K562 (cell line): ENCODE data around the gene PGD. TPM values are rescaled to one million over a fixed set of nuclear protein-coding genes. Genes with fewer than 3 reads are reported as not detected.

Source experiments
- ATAC-seq: fragments of 200-7000 bp; cut with Tn5 transposase; 3 replicates; pipeline ENCODE4 v1.9.1; 2020; ENCODE audit warnings: moderate library complexity
- BruUV-seq: library from RNA; stranded (reverse); fragments of 400-500 nt; replicated peaks from 2 replicates; lab custom pipeline; 2021; lab: Mats Ljungman, UMichigan
- CTCF ChIA-PET: fragments of 300-600 bp; formaldehyde crosslinking; extraction: SDS; loops from one replicate; lab custom pipeline; 2021; ENCODE audit warnings: low intra/inter-chr PET ratio; lab: Yijun Ruan, JAX
- POLR2A ChIA-PET: fragments of 300-600, 350-650 bp; sonication (Branson Sonifier 250); formaldehyde crosslinking; extraction: SDS; loops from one replicate; lab custom pipeline; 2021; ENCODE audit warnings: antibody characterized with exemption, inconsistent platforms; lab: Yijun Ruan, JAX
- DNase-seq, 4 experiments: peaks; one replicate each; pipeline versions ENCODE4 v3.0.0 to v3.0.0-alpha.2; 2011 to 2018; ENCODE audit warnings: low spot score in 3 of 4, mixed read lengths in 3 of 4; ENCODE audit errors: extremely low read depth in 1 of 4
- FAIRE-seq: peaks from 2 replicates; lab custom pipeline; 2011; peaks lifted over from hg19 to GRCh38; lab: Jason Lieb, UNC
- H2AFZ ChIP-seq: 2 replicates; pipeline ENCODE4 v1.6.0; 2011; ENCODE audit warnings: low read depth, low read length, control low read depth, inconsistent platforms
- H3K27ac ChIP-seq: fragments of 200-600 bp; 3 replicates; pipeline ENCODE4 v1.8.0; 2011; ENCODE audit warnings: low read depth, mild to moderate bottlenecking, control low read depth, inconsistent platforms, low read length, moderate library complexity, mixed read lengths; ENCODE audit errors: extremely low read depth
- H3K27me3 ChIP-seq, 2 experiments: fragments of 300-600 bp in 1 of 2; 2 replicates in 1 of 2; 3 replicates in 1 of 2; pipeline versions ENCODE4 v1.6.0 to v1.8.0; 2011; ENCODE audit warnings: inconsistent platforms in 2 of 2, low read length in 2 of 2, mild to moderate bottlenecking in 1 of 2, mixed read lengths in 1 of 2, moderate library complexity in 1 of 2; ENCODE audit not compliant: control insufficient read depth in 2 of 2, insufficient read depth in 2 of 2
- H3K36me3 ChIP-seq: fragments of 300-600 bp; 3 replicates; pipeline ENCODE4 v1.8.0; 2011; ENCODE audit warnings: mild to moderate bottlenecking, low read length, inconsistent platforms; ENCODE audit not compliant: control insufficient read depth, insufficient read depth
- H3K4me1 ChIP-seq, 2 experiments: fragments of 200-600 bp in 1 of 2; replicated peaks in 1 of 2; 2 replicates in 1 of 2; 3 replicates in 1 of 2; pipeline versions ENCODE4 v1.5.1 to v1.8.0; 2011; ENCODE audit warnings: inconsistent platforms in 2 of 2, low read length in 2 of 2, mild to moderate bottlenecking in 1 of 2, mixed read lengths in 1 of 2, moderate library complexity in 1 of 2; ENCODE audit not compliant: control insufficient read depth in 2 of 2, insufficient read depth in 2 of 2
- H3K4me2 ChIP-seq: 2 replicates; pipeline ENCODE4 v1.6.1; 2011; ENCODE audit warnings: low read length, control low read depth, inconsistent platforms, mixed read lengths; ENCODE audit not compliant: insufficient read depth
- H3K4me3 ChIP-seq: fragments of 200-600 bp; sonication (generic), shearing (Covaris generic); 2 replicates; pipeline ENCODE4 v1.5.1; 2016; ENCODE audit warnings: control low read depth, inconsistent platforms
- H3K79me2 ChIP-seq: fragments of 200-600 bp; 3 replicates; pipeline ENCODE4 v1.8.0; 2011; ENCODE audit warnings: low read length, inconsistent platforms; ENCODE audit not compliant: control insufficient read depth, insufficient read depth
- H3K9ac ChIP-seq, 2 experiments: 2 replicates each; pipeline versions ENCODE4 v1.6.0 to v1.6.1; 2011; ENCODE audit warnings: low read depth in 2 of 2, low read length in 2 of 2, control low read depth in 1 of 2, inconsistent platforms in 1 of 2, mild to moderate bottlenecking in 1 of 2, mixed read lengths in 1 of 2; ENCODE audit not compliant: insufficient read depth in 1 of 2
- H3K9me1 ChIP-seq: one replicate; pipeline ENCODE4 v1.6.0; 2011; ENCODE audit warnings: inconsistent platforms, mild to moderate bottlenecking, low read length, moderate library complexity; ENCODE audit not compliant: control insufficient read depth, insufficient read depth
- H3K9me3 ChIP-seq: replicated peaks from 2 replicates; pipeline ENCODE4 v1.5.1; 2011; ENCODE audit warnings: low read depth, low read length, inconsistent platforms; ENCODE audit not compliant: control insufficient read depth, insufficient read depth
- H4K20me1 ChIP-seq: replicated peaks from 2 replicates; pipeline ENCODE4 v1.6.1; 2011; ENCODE audit warnings: low read length, inconsistent platforms, mixed read lengths; ENCODE audit not compliant: control insufficient read depth, insufficient read depth
- CTBP1 ChIP-seq: fragments of 450-650 bp; IDR thresholded peaks from 2 replicates; pipeline ENCODE4 v1.6.1; 2016; ENCODE audit warnings: borderline replicate concordance
- NCOA1 ChIP-seq: fragments of 450-650 bp; IDR thresholded peaks from 2 replicates; pipeline ENCODE4 v1.6.1; 2016; ENCODE audit warnings: low read depth
- NFIC ChIP-seq: fragments of 450-650 bp; IDR thresholded peaks from 2 replicates; pipeline ENCODE4 v1.6.1; 2017; ENCODE audit warnings: mild to moderate bottlenecking, inconsistent platforms
- NR2C2 ChIP-seq, 2 experiments: fragments of 200-800 bp in 1 of 2; sonication (Bioruptor generic) in 1 of 2; sonication (generic) in 1 of 2; formaldehyde crosslinking in 1 of 2; IDR thresholded peaks; 2 replicates each; pipeline versions ENCODE4 v1.6.1 to v1.8.0; 2016 to 2022; ENCODE audit warnings: mild to moderate bottlenecking in 1 of 2, missing compliant biosample characterization in 1 of 2, missing genetic modification characterization in 1 of 2, missing genetic modification reagents in 1 of 2
- POLR3A ChIP-seq: IDR thresholded peaks from 2 replicates; pipeline ENCODE4 v1.6.1; 2011; ENCODE audit warnings: borderline replicate concordance, mild to moderate bottlenecking, moderate library complexity; ENCODE audit not compliant: insufficient read length, insufficient read depth; ENCODE audit errors: extremely low read depth
- WGBS: fragments of 100-300 bp; shearing (Covaris generic); methylation state at CpG from one replicate; pipeline ENCODE4 v1.1.6; 2016; ENCODE audit warnings: low coverage, mixed read lengths; ENCODE audit not compliant: insufficient coverage; ENCODE audit errors: missing lambda C conversion rate; 5-methylcytosine and 5-hydroxymethylcytosine counted together
- in situ Hi-C: fragments of 300-500 bp; cut with MboI; formaldehyde crosslinking; loops from 4 replicates; pipeline ENCODE4 v1.15.0; 2018; ENCODE audit warnings: inconsistent platforms, mixed read lengths
- intact Hi-C: fragments of 100-400 bp; cut with micrococcal nuclease; formaldehyde crosslinking; loops from 2 replicates; pipeline ENCODE4 v1.14.2; 2022
- polyA plus RNA-seq, 8 experiments: library from polyadenylated mRNA; depleted of rRNA in 4 of 8; stranded (reverse) in 5 of 8; unstranded in 3 of 8; fragments of >200 nt; fragmentation: Nextera tagmentation in 2 of 8; fragmentation: Illumina TruSeq in 1 of 8; extraction: Ambion mirVana in 2 of 8; extraction: Trizol in 1 of 8; gene quantifications; 2 replicates each; pipeline versions ENCODE4 v1.2.1 to v1.2.3, GENCODE V29; 2011 to 2014; ENCODE audit warnings: inconsistent platforms in 1 of 8, missing spikeins in 1 of 8
- total RNA-seq, 7 experiments: library from RNA; depleted of rRNA in 6 of 7; stranded (reverse); fragments of >200 nt in 6 of 7; fragmentation: Illumina TruSeq in 2 of 7; extraction: Trizol in 2 of 7; gene quantifications; 2 replicates each; pipeline versions ENCODE4 v1.2.1 to v1.2.3, GENCODE V29; 2011 to 2021; ENCODE audit warnings: low replicate concordance in 1 of 7

The PGD gene
- total and polyA plus RNA-seq, 9 of the 15 experiments (the other 6 are each of a cell fraction or from before 2014, with no cell fraction given), result 177 to 542 (median 270) TPM

DNA sequence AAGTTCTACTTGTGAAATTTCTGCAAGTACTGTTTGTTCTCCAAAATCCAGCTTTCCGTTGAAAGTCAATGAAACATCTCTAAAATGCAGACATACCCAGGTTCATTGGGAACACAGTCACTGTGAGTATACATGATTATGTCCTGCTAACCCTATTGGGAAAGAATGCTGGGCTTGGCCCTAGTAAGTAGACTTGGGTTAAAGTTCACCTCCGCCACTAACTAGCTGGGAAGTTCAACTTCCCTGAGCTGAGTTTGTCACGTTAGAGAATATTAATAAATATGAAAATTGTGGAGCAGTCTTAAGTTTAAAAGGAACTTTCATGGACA is 10.5 kb upstream of the PGD start:
- Histone ChIP-seq H3K9ac (no peak overlapping the region), H3K79me2 (no peaks in the 10 kb centered on the region), H3K4me2 (no peak overlapping the region), H2AFZ (no peak overlapping the region), H3K27me3 (no peaks in the 10 kb centered on the region), H3K36me3 (no peaks in the 10 kb centered on the region), H4K20me1 (no peaks in the 10 kb centered on the region), H3K27ac (no peak overlapping the region), H3K4me3 (no peak overlapping the region), H3K9me1 (no peaks in the 10 kb centered on the region), H3K9me3 (no peaks in the 10 kb centered on the region), H3K4me1 (peaks cover 3 to 11% of the 10 kb centered on the region in 2 experiments; a peak in 2 of 5 replicates)
- in situ Hi-C loops, result no loop called here
- intact Hi-C loops, result loop anchor here (1.0 kb wide), 1 partner anchor 10 kb away; no protein-coding TSS in a partner anchor
- DNase-seq (no peak), ATAC-seq (no peak), FAIRE-seq (no peak)
- TF ChIP-seq NR2C2 (CRISPR knock-in tag; IDR thresholded peaks at IDR 0.05) (no peak), NR2C2 (tag; IDR thresholded peaks at IDR 0.05) (0 out of 2 replicates have a peak, but pooled peaks have one; percentile 8), NCOA1 (no peak)
- no TSS peak for BruUV-seq
- ChIA-PET POLR2A (interaction anchor here (0.5 to 4.2 kb wide), 6 partner anchors 8 to 682 kb away, joined by 3 to 29 read pairs (median 4); partner anchors contain the start of genes CENPS and PGD), CTCF (interaction anchor here (0.6 to 1.1 kb wide), 2 partner anchors 40 to 53 kb away, joined by 4 read pairs; no protein-coding TSS in a partner anchor)
- WGBS, result 51% methylated on average over 3 of the region's 3 CpGs

DNA sequence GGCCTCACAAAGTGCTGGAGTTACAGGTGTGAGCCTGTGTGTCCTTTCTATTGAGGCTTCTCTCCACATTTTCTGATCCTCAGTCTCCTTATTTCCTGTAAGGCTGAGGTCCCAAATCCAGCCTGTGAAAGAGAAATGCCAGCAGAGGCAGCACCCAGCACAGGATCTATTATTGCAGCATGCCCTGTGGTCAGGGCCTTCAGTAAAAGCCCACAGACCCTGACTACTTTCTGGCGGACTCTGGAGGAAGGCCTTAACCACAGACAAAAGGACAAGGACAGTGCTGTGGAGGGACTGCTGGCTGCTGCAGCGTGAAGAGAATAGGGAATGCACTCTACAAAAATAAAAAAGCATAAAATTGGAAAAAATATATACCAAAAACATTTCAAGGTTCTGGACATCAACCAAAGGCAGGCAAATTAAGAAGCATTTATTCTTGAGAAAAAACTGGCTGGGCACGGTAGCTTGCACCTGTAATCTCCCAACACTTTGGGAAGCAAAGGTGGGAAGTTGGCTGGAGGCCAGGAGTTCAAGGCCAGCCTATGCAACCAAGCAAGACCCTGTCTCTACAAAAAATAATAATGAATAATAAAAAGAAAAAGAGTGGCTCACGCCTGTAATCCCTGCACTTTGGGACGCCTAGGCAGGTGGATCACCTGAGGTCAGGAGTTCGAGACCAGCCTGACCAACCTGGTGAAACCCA is 9.4 kb upstream of the PGD start:
- CTCF ChIA-PET, result no interaction called here
- BruUV-seq, result no TSS peak
- FAIRE-seq (no peak), DNase-seq (no peak), ATAC-seq (no peak)
- Histone ChIP-seq H3K4me1 (peaks cover under 1 to 11% of the 10 kb centered on the region in 2 experiments; a peak in 1 of 5 replicates), H3K27ac (no peak overlapping the region), H3K4me3 (no peak overlapping the region), H3K27me3 (no peaks in the 10 kb centered on the region), H3K79me2 (no peaks in the 10 kb centered on the region), H3K4me2 (no peak overlapping the region), H2AFZ (no peak overlapping the region), H3K36me3 (no peaks in the 10 kb centered on the region), H4K20me1 (no peaks in the 10 kb centered on the region), H3K9me1 (no peaks in the 10 kb centered on the region), H3K9ac (no peak overlapping the region), H3K9me3 (no peaks in the 10 kb centered on the region)
- no peak for TF ChIP-seq POLR3A
- TF ChIP-seq NFIC, result peak; percentile 83
- TF ChIP-seq CTBP1, result no peak
- POLR2A ChIA-PET, result interaction anchor here (0.6 to 4.2 kb wide), 2 partner anchors 10 to 1116 kb away, joined by 4 to 29 read pairs; partner anchors contain the start of gene PGD
- 68% methylated on average over 6 of the region's 6 CpGs for WGBS
- in situ Hi-C loops (no loop called here), intact Hi-C loops (no loop called here)
